Urothelium cell line (cell line): Measurements from ENCODE around the gene ZSWIM6.

Experiments
- DNase-seq: peaks from one replicate; pipeline ENCODE4 v3.0.0; 2011; ENCODE audit warnings: low spot score, mixed read lengths
- FAIRE-seq: peaks from 2 replicates; lab custom pipeline; 2011; peaks lifted over from hg19 to GRCh38; lab: Jason Lieb, UNC

ZSWIM6 gene

GRCh38 chr5:61357745-61358144 lies 25.7 kb downstream of the ZSWIM6 start:
- FAIRE-seq: no peak
- no peak for DNase-seq

- no peak for DNase-seq
- no peak for FAIRE-seq
Observed at GRCh38 chr5:61362796-61363368, 30.8 kb downstream of the ZSWIM6 start.

DNA sequence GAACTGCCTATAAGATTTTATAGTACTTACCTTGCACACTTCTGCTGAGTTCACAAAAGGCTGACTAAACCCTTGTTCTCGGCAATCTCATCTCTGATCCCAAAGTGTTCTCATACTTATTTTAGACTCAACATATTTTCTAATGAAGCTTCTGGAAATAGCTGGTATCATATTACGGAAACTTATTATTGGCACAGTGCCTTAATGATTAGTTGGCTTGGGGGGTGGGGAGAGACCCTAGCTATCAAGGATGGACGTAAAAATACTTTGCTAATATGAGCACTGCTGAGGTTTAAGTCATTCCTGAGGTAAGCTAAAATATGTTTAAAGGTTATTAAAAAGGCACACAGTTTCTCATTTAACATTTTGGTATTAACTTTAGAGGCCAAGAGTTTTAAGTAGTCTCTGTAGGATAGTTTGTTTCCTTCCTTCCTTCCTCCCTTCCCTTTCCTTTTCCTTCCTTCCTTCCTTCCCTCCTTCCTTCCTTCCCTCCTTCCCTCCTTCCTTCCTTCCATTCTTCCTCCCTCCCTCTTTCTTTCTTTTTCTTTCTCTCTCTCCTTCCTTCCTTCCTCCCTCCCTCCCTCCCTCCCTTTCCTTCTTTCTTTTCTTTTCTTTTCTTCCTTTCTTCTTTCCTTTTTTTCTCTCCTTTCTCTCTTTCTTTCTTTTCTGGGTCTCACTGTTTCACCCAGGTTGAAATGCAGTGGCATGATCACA lies 31.5 kb downstream of the ZSWIM6 start:
- DNase-seq (no peak), FAIRE-seq (no peak)

DNA sequence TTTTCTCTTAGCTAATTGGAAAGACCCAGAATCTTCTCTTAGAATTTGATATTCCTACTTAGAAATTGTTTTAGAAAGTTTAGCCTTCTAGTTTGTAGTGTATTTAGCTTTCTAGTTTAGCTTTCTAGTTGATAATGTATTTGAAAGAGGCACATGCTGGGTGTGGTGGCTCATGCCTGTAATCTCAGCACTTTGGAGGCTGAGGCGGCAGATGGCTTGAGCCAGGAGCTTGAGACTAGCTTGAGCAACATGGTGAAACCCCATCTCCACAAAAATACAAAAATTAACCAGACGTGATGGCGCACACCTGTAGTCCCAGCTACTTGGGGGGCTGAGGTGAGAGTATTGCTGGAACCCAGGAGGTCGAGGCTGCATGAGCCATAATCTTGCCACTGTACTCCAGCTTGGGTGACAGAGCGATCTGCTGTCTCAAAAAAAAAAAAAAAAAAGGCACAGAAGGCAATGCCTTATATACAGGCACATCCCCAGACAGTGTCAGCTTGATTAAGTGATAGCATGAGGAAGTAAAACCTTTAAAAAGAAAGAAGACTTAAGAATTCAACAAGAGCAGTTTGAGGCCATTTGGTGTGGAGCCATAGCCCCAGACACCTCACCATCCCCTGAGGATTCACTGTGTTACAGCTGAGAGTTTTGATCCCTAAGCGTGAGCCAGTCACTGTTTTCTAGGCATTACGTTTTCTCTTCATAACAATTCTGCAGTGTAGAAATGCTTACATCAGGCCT lies 34.6 kb downstream of the ZSWIM6 start:
- DNase-seq: no peak

GRCh38 chr5:61370506-61370905 lies 38.4 kb downstream of the ZSWIM6 start:
- FAIRE-seq: no peak

More for the DNA sequence above, 34.6 kb downstream of the ZSWIM6 start:
- no peak for FAIRE-seq

DNA sequence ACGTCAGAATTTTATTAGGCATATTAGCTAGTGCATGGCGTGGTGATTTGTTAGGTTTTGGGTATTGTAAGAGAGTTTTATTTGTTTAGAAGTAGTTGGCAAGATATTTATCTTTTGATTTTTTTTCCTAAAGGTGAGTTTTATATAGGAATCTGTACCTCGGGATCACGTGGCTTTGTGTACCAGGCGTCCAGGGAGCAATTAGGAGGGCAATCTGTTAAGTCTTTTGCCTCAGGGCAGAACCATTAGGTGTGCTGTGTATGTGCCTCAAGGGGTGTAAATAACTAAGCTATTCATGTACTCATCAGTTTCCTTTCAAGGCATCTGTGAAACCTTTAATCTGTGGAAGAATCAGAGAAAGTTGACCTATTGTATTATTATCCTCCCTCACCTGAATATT lies 39.4 kb downstream of the ZSWIM6 start:
- FAIRE-seq (no peak), DNase-seq (no peak)

More at GRCh38 chr5:61370506-61370905, 38.4 kb downstream of the ZSWIM6 start:
- DNase-seq: no peak

DNA sequence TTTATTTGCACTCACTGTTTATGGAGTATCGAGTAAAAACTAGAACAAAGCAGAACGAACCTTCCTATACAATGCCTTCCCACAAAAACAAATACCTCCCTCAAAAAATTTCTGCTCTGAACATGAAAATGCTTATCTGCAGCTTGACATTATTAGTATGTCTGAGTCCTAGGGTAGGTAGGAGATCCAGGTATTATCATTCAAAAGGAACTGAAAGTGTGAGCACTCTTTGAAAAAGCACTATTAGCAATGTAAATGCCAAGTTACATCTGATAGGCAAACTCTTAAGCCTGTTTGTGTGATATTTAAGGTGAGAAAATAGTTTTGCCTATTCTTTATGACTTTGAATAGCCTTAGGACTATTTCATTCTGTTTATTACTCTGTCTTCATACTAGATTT lies 47.6 kb downstream of the ZSWIM6 start:
- DNase-seq (no peak), FAIRE-seq (no peak)

DNA sequence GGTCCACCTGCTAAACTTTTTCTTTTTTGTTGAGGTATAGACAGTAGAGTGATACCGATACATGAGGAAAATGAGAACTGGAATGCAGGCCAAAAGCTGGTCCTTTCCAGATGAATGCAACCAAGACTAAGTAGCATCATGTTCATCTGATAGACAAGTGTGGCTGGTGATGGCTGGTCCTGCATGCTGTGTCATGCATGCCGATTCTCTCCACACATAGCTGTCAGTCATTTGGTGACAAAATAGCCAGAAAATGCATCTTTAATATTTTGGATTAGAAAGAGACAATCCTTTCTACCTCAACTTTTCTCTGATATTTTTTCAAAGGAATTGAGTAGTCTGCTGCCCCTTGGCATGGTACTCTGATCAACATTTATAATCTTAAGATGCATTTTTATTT lies 49.9 kb downstream of the ZSWIM6 start:
- FAIRE-seq (no peak), DNase-seq (no peak)

- FAIRE-seq: no peak
Observed at GRCh38 chr5:61385627-61386026, 53.6 kb downstream of the ZSWIM6 start.

GRCh38 chr5:61386045-61386800 lies 54.2 kb downstream of the ZSWIM6 start:
- FAIRE-seq: no peak
- DNase-seq: no peak

More at GRCh38 chr5:61385627-61386026, 53.6 kb downstream of the ZSWIM6 start:
- DNase-seq: no peak

GRCh38 chr5:61389609-61390008 lies 57.6 kb downstream of the ZSWIM6 start:
- FAIRE-seq (no peak), DNase-seq (no peak)

GRCh38 chr5:61394078-61394704 lies 62.1 kb downstream of the ZSWIM6 start:
- DNase-seq (no peak), FAIRE-seq (no peak)

- FAIRE-seq (no peak), DNase-seq (no peak)
Observed at GRCh38 chr5:61394793-61395192, 62.7 kb downstream of the ZSWIM6 start.

GRCh38 chr5:61397238-61397637 lies 65.2 kb downstream of the ZSWIM6 start:
- DNase-seq: no peak
- no peak for FAIRE-seq

DNA sequence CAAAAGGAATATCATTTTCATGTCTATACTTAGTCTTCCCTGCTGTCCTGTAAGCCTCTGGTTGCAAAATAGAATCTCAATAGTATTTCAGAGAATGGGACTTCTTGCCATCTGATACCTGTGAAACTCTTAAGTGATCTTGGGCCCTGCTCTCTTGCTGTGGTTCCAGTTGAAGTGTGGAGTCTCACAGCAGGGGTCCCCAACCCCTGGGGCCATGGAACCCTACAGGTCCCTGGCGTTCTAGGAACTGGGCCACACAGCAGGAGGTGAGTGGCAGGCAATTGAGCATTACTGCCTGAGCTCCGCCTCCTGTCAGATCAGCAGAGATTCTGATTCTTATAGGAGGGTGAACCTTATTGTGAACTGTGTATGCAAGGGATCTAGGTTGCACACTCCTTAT lies 65.9 kb downstream of the ZSWIM6 start:
- FAIRE-seq (no peak), DNase-seq (no peak)

- no peak for FAIRE-seq
- DNase-seq: no peak
Observed at GRCh38 chr5:61398440-61398839, 66.4 kb downstream of the ZSWIM6 start.

GRCh38 chr5:61399679-61400078 lies 67.6 kb downstream of the ZSWIM6 start:
- DNase-seq (no peak), FAIRE-seq (no peak)

DNA sequence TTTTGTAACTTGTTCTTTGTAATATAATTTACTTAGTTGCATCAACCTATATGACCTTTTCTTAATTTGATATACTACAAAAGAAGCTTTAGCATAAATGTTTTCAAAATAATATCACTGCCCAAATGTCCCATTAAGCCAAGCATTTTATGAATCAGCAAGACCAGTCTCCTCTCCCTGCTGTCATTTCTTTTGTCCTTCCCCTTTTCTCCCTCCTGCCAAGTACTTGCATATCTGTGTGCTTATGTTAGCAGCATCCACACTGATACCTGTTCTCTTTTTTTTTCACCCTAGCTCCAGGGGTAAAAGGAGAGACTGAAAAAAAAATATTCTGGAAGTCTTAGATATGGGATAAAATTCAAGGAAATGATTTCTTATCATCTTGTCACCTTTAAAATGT lies 69.7 kb downstream of the ZSWIM6 start:
- FAIRE-seq: no peak

DNA sequence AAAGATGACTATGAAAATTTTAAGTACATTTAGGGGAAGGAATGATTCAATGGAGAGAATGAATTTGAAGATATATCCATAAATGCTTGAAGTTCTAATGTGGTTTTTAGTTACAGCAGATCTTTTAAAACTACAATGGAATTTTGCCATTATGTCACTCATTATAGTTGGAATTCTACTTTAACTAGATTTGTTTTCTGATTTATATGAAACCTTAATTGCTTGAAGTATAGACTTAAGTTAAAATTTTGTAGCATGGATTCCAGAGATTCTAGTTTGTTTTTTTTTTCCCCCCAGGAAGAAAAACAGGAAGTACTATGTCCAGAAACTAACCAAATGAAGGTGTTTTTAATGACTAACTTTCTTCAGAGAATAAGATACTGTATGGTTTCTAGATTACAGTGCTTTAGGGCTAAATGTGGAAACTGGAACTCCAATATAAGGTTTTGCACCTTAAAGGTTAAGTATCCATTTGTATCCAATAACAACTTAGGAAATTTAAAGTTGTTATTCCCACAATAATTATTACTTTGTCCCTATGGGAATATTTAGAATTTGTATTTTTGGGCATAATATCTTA lies 70.3 kb downstream of the ZSWIM6 start:
- FAIRE-seq (no peak), DNase-seq (no peak)

More for the DNA sequence above, 69.7 kb downstream of the ZSWIM6 start:
- no peak for DNase-seq
